Measurements from ENCODE around the gene DEGS1. TPM values are rescaled to one million over a fixed set of nuclear protein-coding genes. Genes with fewer than 3 reads are reported as not detected.

The DEGS1 gene
- polyA plus RNA-seq, 1 donor from 2014 or later, result 53.7 TPM

GRCh38 chr1:224238756-224239155 lies 55.7 kb downstream of the DEGS1 start:
- Histone ChIP-seq H3K27me3 (ENCODE audit: insufficient read depth, low read depth, low read length) (no peaks in the 10 kb centered on the region), H3K4me3 (ENCODE audit: low read length) (no peak overlapping the region), H3K9me2 (ENCODE audit: insufficient read depth, low read length) (no peaks in the 10 kb centered on the region), H3K9me3 (ENCODE audit: low read length) (no peaks in the 10 kb centered on the region), H4K20me1 (ENCODE audit: insufficient read depth) (no peaks in the 10 kb centered on the region), H3K79me2 (replicated peaks; ENCODE audit: insufficient read depth, low read length) (no peaks in the 10 kb centered on the region), H3K9ac (ENCODE audit: low read length) (no peak overlapping the region), H3K27ac (ENCODE audit: low read length) (no peak overlapping the region), H3K4me2 (ENCODE audit: low read length) (no peak overlapping the region), H3K36me3 (ENCODE audit: insufficient read depth, low read length) (no peaks in the 10 kb centered on the region), H2AFZ (ENCODE audit: low read depth, low read length) (no peak overlapping the region), H3F3A (ENCODE audit: insufficient read depth, low read length, poor library complexity, severe bottlenecking) (no peaks in the 10 kb centered on the region)
- TF ChIP-seq MXI1 (conservative IDR thresholded peaks at IDR 0.05; ENCODE audit: poor library complexity, severe bottlenecking) (no peak), CTCF (IDR thresholded peaks at IDR 0.05; ENCODE audit: poor library complexity, severe bottlenecking) (no peak), TAF1 (IDR thresholded peaks at IDR 0.05; ENCODE audit: low read depth) (no peak), REST (IDR thresholded peaks at IDR 0.05; ENCODE audit: borderline replicate concordance) (no peak), SMC3 (conservative IDR thresholded peaks at IDR 0.05; ENCODE audit: poor library complexity) (no peak)

Small RNA genes within 50 kb of the gene (small RNA-seq; reads per million reads assigned to genes)
- gene AC092809.3 (0 reads per million in 3 experiments), gene RF00139 (0 reads per million in 3 experiments)

Other genes with a start within 250 kb of the DEGS1 start
- 19.2 and 20.3 TPM in 2 replicates for gene FBXO28, start 69.1 kb upstream of the DEGS1 start, polyA plus RNA-seq
- gene NVL, start 146.9 kb downstream of the DEGS1 start, polyA plus RNA-seq, result 77.3 and 84.2 TPM in 2 replicates
- gene CNIH4, start 173.6 kb downstream of the DEGS1 start, polyA plus RNA-seq, result 44.2 and 53.2 TPM in 2 replicates

Measured in neural cell (in vitro differentiated cells).